Cerebellar cortex (tissue), 1 donor: ENCODE results near the gene KITLG.
"Not testable (repeated sequence)": the region's sequence is repeated elsewhere in the genome, so short reads cannot be mapped to it uniquely, and the experiment has no call there.

ENCODE experiments used
- DNase-seq: peaks from one replicate; pipeline ENCODE4 v3.0.0-alpha.2; 2015; ENCODE audit warnings: low spot score

Gene KITLG

GRCh38 chr12:88495031-88495430 is 85.2 kb downstream of the KITLG start:
- DNase-seq = no peak

DNA sequence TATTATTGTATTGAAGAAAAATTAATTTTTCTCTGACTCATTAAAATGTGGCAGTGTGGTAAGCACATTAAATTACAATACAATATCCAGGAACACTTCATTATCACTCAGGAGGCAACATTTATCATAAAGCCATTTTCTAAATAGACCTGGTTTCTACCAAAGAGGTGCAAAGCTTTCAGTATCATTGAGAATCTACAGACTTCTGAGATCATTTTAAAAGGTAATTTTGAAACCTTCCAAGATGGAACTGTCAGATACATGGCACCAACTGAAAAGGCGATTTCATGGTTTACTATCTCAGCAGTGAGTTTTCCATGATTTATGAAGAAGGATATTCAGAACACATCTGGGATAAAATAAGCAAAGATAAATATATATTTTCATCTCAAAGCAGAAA is 85.8 kb downstream of the KITLG start:
- no peak for DNase-seq

DNA sequence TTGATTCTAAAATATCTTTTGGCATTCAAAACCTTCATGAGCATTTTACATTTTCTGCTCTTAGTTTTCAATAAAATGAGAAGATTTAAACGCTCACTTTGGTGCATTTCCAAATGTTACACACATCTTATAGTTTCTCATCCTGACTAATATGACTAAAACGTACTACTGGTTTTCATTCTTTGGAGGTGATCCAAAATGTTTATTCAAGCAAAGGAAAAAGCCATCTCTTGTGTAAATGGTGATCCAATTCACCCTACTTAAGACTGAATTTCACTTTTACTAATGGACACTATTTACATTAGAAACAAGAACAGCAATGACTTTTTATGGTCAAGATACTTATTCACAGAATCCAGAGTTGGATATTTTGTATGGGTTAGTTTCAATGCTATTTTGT is 86.6 kb downstream of the KITLG start:
- no peak for DNase-seq

DNA sequence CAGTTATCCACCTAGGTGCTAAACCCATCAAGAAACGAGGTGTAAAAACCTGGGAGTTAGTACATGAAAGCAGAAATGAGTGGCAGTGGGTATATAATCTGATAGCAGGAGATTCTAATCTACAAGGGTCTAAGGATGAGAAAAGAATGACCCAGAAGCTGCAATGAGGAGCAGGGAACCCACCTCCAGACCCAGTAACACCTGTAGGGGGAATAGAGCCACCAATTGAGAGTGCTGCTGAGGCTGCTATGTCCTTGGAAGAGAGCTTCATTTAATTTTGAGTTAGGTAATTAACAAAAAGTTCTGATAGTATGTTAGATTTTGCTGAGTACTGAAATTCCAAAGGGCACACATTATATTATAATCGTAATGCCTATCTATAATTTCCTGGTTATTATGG is 89.8 kb downstream of the KITLG start:
- no peak for DNase-seq

GRCh38 chr12:88472775-88473174 is 107.5 kb downstream of the KITLG start:
- no peak for DNase-seq

DNA sequence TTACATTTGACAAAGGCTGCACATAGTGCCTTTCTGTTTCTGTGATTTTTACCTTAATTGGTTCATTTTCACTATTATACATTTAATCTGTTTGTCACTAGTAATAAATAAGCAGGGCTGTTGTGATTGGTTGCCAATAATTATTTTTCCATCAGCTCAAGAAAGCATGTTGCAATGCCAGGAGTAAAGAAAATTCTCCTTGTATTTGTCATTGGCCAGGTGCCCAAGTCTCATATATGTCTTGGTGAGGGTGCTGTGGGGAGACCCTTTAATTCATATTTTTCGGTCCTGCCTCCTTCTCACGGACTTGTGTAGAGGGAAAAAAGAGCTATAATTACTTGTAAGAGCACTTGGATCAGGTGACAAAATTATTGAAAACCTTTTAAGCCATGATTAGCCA is 108.0 kb downstream of the KITLG start:
- no peak for DNase-seq

DNA sequence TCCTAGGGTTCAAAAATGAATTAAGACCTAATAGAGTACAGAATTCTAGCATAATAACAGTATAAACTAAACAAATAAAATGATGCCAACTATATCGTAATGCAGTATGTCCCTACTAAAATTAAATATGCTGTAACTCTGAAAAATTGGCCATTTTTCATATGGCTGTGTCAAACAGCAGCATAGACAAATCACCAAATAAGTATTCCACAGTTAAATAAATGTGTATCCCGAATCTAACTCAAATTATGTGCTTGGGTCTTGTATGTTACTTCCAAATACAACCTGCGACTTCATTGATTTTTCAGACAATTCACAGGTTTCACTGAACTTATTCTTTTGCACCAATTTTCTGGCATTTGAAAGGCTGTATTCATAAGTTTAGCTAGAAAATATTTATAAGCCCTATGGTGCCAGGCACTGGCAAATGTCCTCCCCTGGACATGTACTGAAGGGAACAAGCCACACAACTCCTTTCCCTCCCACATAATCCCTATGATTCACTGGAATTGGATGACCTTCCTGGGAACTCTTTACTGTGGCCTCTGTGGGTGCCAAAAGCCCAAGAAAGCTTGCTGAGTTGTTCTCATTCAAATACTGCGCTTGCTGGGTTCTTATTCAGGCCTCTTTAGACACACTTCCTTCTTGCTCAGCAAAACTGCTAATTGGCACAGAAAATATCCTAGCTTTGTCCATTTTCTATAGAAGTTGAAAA is 108.8 kb downstream of the KITLG start:
- no peak for DNase-seq

DNA sequence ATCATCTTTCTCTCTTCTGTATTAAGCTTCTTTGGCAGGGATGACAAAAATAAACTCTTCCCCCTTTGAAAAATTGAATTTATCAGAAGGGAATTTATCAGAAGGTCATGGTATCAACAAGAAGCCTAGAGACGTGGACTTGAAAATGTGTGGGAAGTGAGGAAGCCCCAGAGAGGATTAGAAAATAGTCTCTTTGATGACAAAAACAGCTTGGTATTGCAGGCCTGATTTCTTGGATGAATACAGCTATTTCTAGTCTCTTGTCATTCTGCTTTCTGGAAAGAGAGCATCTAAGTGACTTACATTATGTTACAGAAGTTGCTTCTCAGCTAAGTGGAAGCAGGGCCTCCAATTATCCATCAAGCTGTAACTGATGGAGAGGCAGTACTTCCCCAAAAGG is 111.1 kb downstream of the KITLG start:
- no peak for DNase-seq

DNA sequence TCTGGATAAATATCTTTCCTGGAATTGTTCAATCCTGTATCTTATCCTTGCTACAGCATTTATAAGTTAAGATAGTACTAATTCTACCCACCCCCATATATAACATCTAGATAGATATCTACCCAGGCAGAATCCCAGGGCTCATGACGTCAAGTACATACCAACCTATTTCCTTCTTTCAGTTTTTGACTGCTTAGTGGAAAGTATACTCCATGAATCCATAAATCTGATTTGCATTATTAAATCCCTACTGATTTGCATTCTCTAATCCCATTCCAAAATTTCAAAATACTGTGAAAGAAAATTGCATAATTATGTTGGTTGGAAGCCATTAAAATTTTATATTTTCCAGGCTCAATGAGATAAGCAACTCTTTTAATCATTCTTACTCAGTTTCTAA is 111.7 kb downstream of the KITLG start:
- DNase-seq = no peak

DNA sequence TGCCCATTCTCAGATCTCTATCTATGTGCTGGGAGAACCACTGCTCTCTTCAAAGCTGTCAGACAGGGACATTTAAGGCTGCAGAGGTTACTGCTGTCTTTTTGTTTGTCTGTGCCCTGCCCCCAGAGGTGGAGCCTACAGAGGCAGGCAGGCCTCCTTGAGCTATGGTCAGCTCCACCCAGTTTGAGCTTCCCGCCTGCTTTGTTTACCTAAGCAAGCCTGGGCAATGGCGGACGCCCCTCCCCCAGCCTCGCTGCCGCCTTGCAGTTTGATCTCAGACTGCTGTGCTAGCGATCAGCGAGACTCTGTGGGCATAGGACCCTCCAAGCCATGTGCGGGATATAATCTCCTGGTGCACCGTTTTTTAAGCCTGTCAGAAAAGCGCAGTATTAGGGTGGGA is 113.6 kb downstream of the KITLG start:
- not testable (repeated sequence) for DNase-seq

GRCh38 chr12:88458327-88458726 is 121.9 kb downstream of the KITLG start:
- no peak for DNase-seq

DNA sequence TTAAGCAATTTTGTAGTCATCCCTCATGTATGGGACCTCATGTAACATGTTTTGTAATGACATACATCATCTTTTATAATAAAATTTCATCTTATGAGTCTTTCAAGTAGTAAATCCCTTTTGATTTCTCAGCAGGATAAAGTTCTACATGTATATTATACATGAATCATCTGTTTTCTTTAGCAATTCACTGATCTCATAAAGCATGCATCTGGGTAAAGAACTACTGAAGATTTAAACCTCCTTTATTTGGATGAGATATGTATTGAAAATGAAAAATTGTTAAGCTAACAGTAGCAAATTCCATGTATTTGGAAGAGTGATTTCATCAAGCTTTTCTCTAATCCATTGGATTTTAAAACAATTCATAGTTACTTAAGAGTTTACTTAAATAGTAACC is 126.9 kb downstream of the KITLG start:
- no peak for DNase-seq

- no peak for DNase-seq
Observed at GRCh38 chr12:88451205-88451604, 129.1 kb downstream of the KITLG start.

DNA sequence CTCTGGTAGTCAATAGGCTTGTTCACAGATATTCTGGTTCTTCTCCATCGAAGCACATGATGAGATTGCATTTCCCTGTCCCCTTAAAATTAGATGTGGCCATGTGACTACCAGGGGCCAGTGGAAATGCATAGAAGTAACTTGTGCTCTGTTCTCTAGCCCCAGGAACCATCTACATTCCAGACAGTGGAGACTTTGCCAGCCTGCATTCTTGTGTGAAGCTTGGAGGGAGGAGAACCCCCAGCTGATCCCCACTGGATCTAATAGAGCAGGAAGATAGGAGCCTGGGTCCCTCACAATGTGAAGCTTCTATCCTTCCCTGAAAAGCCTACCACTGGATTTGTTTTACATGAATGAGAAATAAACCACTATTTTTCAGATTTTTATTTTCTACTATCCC is 130.1 kb downstream of the KITLG start:
- DNase-seq = no peak

DNA sequence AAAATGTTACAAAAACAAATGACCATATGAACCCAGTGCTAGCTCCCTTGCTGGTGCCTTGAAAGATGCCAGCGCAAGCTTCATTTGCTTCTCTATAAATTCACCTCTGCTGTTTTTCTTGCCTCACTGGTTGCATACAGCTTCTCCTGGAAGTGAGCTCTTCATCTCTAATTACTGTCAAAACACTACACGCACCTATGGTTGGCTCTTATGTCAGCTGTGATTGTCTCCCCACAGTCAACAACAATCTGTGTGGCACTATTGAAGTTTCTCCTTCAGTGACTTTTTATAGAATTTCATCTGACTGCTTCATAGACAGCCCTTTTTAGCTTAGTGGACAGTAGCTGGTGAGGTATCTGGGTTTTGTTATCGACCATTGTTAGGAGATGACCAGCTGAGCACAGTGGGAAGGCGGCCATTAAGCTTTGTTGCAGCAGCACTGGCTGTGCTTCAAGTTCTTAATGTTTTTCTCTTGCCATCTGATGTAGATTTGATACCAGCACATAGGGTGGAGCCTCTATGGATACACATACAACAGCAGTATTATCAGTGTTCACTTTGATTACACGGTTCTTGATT is 131.8 kb downstream of the KITLG start:
- no peak for DNase-seq

DNA sequence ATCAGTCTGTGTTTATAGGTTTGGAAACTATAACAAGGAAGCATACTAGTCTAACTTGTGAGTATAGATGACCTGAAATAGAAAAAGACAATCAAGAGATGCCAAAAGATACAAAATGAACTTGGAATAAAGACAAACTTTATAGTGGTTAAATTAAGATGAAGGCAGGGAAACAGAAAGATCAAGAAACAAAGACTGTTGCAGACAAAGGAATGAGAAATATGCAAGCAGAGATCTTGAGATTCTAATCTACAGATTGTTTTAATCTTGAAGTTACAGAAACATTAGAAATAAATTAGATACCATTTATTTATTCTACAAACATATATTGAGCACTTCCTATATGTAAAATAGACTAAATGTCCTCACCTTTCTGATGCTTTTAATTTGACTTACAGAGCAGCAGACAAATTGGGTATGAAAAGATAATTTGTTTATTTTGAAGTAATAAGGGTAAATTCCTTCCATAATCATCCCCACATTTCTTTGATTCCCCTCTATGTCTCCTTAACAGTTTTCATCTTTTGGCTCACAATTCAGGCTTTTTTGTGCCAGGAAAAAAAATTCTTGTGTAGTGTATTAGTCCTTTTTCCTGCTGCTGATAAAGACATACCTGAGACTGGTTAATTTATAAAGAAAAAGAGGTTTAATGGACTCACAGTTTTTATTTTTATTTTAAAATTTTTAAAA is 134.4 kb downstream of the KITLG start:
- DNase-seq = no peak

- no peak for DNase-seq
Observed at GRCh38 chr12:88444481-88444880, 135.8 kb downstream of the KITLG start.
